RWPE2 (cell line): ENCODE measurements around the gene RAX2.

Source experiments
- ATAC-seq: fragments of 200-7000 bp; cut with Tn5 transposase; 3 replicates; pipeline ENCODE4 v1.9.1; 2021; ENCODE audit warnings: low read depth
- DNase-seq: peaks from one replicate; pipeline ENCODE4 v3.0.0-alpha.2; 2020; ENCODE audit warnings: low spot score
- H3K27ac ChIP-seq: fragments of 450-650 bp; 2 replicates; pipeline ENCODE4 v1.5.1; 2017; ENCODE audit warnings: mild to moderate bottlenecking; ENCODE audit not compliant: poor library complexity, severe bottlenecking
- H3K27me3 ChIP-seq: fragments of 250-450 bp; sonication (Bioruptor Pico); 2 replicates; pipeline ENCODE4 v1.5.1; 2021; ENCODE audit warnings: mild to moderate bottlenecking, moderate library complexity; ENCODE audit not compliant: insufficient read depth, poor library complexity, severe bottlenecking
- H3K36me3 ChIP-seq: fragments of 250-450 bp; sonication (Bioruptor Pico); 2 replicates; pipeline ENCODE4 v1.5.1; 2020; ENCODE audit warnings: low read depth, mild to moderate bottlenecking, moderate library complexity
- H3K4me1 ChIP-seq: fragments of 250-450 bp; sonication (Bioruptor Pico); 2 replicates; pipeline ENCODE4 v1.5.1; 2021; ENCODE audit warnings: mild to moderate bottlenecking, moderate library complexity; ENCODE audit not compliant: insufficient read depth, poor library complexity, severe bottlenecking
- H3K4me3 ChIP-seq: fragments of 250-450 bp; sonication (Bioruptor Pico); 2 replicates; pipeline ENCODE4 v1.5.1; 2021; ENCODE audit warnings: mild to moderate bottlenecking, moderate library complexity; ENCODE audit not compliant: severe bottlenecking
- H3K9me3 ChIP-seq: fragments of 250-450 bp; sonication (Bioruptor Pico); 2 replicates; pipeline ENCODE4 v1.5.1; 2021; ENCODE audit warnings: mild to moderate bottlenecking, moderate library complexity; ENCODE audit not compliant: severe bottlenecking
- TF ChIP-seq, protein P1 (sequence below): fragments of 450-650 bp; IDR thresholded peaks from one replicate; pipeline ENCODE4 v1.5.1; 2017; ENCODE audit warnings: mild to moderate bottlenecking, moderate library complexity; ENCODE audit not compliant: poor library complexity, severe bottlenecking

Gene RAX2

DNA sequence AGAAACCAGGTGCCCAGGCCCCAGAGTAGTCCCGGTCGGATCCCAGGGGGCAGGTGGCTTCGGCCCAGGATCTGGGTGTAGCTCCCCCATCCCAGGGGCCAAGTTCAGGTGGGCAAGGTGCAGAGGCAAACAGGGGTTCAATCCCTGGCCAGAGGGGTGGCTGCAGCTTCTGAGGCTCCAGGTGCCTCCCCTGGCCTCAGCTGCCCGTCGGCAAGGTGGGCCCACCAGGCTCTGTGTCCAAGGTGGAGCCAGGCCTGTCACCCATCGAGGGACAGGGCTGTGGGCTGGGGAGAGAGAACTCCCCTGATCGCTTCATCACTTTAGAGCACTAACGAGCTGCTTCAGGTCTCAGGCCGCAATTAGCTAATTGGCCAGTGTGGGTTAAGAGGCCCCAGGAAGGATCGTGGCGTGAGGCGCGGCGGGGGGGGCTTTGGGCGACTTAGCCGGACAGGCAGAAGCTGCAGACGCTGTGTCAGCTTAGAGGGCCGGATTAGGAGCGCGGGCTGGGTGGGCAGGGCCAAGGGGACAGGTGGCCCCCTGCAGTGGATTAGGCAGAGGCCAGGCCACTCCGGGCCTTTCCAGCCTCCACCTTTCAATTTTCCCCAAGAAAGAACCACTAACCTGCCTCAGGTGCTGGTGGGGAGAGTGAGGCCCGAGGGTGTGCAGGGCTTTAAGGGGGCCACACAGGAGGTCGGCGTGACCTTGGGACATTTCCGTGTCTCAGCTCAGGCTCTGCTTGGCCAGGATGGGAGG lies 2.8 kb upstream of the RAX2 start:
- no peak for ATAC-seq
- H3K36me3 ChIP-seq: no peaks in the 10 kb centered on the region
- no peak for DNase-seq
- no peaks in the 10 kb centered on the region for H3K27me3 ChIP-seq
- H3K4me3 ChIP-seq: no peak overlapping the region
- no peaks in the 10 kb centered on the region for H3K9me3 ChIP-seq
- TF ChIP-seq, protein P1, sequence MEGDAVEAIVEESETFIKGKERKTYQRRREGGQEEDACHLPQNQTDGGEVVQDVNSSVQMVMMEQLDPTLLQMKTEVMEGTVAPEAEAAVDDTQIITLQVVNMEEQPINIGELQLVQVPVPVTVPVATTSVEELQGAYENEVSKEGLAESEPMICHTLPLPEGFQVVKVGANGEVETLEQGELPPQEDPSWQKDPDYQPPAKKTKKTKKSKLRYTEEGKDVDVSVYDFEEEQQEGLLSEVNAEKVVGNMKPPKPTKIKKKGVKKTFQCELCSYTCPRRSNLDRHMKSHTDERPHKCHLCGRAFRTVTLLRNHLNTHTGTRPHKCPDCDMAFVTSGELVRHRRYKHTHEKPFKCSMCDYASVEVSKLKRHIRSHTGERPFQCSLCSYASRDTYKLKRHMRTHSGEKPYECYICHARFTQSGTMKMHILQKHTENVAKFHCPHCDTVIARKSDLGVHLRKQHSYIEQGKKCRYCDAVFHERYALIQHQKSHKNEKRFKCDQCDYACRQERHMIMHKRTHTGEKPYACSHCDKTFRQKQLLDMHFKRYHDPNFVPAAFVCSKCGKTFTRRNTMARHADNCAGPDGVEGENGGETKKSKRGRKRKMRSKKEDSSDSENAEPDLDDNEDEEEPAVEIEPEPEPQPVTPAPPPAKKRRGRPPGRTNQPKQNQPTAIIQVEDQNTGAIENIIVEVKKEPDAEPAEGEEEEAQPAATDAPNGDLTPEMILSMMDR: no peak
- H3K27ac ChIP-seq: no peak overlapping the region
- H3K4me1 ChIP-seq: no peaks in the 10 kb centered on the region

DNA sequence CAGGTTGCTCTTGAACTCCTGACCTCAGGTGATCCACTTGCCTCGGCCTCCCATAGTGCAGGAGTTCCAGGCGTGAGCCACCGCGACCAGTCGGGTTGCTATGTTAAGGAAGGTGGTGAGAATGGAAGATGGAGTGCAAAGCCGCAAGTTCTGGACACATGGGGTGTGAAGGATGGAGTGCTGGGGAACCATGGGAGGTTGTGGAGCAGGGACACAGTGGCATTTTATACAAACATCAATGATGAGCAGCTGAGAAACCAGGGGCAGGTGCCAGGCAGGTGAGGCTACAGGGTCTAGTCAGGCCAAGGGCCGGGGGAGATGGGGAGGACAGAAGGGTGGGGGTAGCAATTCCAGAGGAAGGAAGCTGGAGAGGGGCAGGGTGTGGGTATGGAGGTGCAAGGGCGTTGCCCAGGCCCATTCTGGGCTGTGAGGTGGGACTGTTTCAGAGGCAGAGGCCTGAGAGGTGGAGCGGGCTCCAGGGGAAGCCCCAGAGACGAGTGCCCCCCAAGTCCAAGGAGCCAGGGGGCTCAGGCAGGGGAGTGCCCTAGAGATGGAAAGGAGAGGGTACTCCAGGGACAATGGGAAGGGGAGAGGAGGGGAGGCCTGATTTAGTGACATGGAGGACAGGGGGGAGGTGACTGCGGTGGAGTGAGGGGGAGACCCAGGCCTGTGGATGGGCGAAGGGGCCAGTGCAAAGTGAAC lies 1.9 kb upstream of the RAX2 start:
- TF ChIP-seq, protein P1: no peak
- Histone ChIP-seq H3K36me3 (no peaks in the 10 kb centered on the region), H3K9me3 (no peaks in the 10 kb centered on the region), H3K4me1 (no peaks in the 10 kb centered on the region), H3K27me3 (no peaks in the 10 kb centered on the region), H3K27ac (no peak overlapping the region), H3K4me3 (no peak overlapping the region)
- DNase-seq: no peak
- no peak for ATAC-seq

DNA sequence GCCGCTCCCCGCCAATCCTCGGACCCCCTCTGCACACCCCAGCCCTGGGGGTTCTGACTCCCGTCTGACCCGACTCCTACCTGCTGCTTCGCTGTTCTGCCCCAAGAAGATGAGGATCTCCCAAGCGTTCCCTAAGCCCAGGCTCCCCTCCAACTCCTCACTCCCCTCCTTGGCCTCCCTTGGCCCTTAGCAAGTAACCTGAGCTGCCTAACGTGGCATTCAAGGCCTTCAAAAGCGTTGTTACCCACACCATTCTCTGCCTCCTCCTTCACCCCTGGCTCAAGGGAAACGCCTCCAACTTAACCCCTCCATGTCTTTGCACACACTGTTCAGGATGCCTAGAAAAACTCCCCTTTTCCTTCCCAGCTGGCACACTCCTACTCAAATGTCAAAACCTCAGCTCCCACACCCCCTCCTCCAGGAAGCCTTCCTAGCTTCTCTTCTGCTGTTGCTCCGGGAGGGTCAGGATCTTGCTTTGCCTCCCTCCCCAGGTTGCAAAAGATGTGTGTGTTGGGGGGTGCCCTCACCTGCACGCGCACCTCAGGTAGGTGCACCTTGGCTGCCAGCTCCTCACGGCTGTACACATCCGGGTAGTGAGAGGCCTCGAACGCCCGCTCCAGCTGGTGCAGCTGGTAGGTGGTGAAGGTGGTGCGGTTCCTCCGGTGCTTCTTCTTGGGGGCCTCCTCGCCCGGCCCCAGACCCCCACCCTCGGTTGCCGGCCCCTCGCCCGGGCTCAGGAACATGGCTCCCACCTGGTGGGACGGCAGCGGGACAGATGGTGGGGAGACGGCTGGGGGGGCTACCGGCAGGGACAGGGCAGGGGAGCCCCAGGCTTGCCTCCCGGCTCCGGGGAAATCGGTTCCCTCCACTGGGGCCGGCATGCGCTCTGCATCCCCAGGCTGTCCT lies 775 bp downstream of the RAX2 start:
- 0 out of 2 replicates have a peak, but pooled peaks cover 2% of the 10 kb centered on the region for H3K36me3 ChIP-seq
- no peaks in the 10 kb centered on the region for H3K4me1 ChIP-seq
- no peaks in the 10 kb centered on the region for H3K27me3 ChIP-seq
- DNase-seq: no peak
- H3K27ac ChIP-seq: no peak overlapping the region
- H3K4me3 ChIP-seq: no peak overlapping the region
- no peak for ATAC-seq
- no peaks in the 10 kb centered on the region for H3K9me3 ChIP-seq
- TF ChIP-seq, protein P1: no peak

DNA sequence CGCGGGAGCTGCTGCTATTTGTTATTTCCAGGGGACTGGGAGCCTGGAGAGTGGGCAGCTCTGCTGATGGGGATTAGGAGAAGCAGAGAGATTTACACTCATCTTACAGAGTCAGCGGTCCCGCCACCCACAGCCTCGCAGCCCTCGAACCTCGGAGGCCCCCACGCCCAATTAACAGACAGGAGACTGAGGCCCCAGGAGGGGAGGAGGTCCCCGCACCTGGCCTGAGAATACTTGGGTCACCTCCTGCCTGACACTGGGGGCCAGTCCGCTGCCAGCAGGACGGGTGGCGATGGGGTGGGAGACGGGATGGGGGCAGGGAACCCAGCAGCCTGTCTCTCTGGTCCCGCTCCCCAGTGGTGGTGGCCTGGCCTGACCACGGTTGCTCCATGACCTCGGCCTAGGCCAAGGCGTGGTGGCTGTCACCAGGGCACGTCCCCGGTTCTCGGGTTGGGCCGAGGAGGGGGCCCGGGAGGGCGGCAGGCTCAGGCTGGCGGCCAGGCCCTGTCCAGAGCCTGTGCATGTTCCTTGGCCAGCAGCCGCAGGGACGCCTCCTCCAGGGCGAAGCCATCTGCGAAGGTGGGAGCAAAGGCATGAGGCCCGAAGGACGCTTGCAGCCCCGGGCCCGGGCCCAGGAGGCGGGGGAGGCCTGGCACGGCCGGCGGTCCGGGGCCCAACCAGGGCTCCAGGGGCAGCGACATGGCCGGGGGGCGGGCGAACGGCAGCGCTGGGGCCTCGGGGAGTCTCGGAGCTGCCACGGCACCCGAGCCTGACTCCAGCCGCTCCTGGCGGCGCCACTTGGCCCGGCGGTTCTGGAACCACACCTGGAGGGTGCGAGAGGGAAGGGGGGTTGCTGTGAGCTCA lies 1.7 kb downstream of the RAX2 start:
- Histone ChIP-seq H3K4me1 (no peaks in the 10 kb centered on the region), H3K27me3 (no peaks in the 10 kb centered on the region), H3K27ac (no peak overlapping the region), H3K4me3 (no peak overlapping the region), H3K9me3 (no peaks in the 10 kb centered on the region), H3K36me3 (peaks cover 4% of the 10 kb centered on the region; the same call in 1 of the 2 replicates)
- TF ChIP-seq, protein P1: no peak
- DNase-seq: no peak
- ATAC-seq: no peak
